IPS-11a (cell line): ENCODE data around the gene CSRP2.

ENCODE experiments used
- H3K4me3 ChIP-seq: one replicate; pipeline ENCODE4 v1.5.1; 2013; ENCODE audit warnings: low read depth, low read length, control low read depth

Gene CSRP2

DNA sequence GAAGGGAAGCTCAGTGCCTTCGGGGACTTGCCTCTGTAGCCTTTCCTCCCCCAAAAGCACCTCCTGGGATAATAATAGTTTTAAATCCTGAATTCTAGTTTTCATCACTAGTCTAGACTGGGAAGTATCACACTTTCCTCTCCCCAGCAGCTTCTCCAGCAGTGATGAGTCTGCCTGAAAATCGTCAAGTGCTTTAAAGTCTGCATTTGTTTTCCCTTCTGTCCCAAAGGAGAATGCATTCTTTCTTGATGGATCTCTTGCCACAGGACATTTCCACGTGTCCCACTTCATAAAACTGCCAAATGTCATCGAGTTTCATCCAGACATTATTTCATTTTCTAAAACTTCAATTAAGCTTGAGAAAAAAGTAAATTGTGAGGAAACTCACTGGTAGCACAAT, 15.0 kb downstream of the CSRP2 start:
- no peak overlapping the region for H3K4me3 ChIP-seq

DNA sequence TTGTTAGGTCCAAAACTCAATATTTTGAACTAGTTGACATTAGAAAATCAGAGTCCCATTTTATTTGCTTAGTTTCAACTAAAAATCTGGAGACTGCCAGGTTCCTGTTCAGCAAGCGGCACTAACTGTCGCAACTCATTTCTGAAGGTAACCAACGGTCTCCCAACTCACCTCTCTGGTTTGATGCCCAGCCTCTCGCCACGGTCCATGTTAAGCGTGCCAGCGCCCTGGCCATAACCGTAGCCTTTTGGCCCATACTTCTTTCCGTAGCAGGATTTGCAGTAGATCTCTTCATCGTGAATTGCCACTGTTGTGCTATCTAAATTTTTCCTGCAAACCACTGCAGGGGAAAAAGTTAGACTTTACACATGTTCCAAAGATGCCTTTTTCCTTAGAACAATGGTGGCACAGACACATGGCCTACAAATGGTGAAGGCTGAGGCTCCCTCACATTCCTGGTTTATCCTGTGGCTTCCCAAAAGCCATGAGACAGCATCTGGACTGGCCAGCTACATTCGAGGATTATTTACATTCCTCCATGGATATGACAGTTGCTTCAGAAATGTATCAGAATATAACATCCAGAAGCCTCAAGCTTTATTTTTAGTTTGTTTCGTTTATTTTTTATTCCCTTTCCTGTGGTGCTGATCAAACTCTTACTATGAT, 15.7 kb downstream of the CSRP2 start:
- no peak overlapping the region for H3K4me3 ChIP-seq

DNA sequence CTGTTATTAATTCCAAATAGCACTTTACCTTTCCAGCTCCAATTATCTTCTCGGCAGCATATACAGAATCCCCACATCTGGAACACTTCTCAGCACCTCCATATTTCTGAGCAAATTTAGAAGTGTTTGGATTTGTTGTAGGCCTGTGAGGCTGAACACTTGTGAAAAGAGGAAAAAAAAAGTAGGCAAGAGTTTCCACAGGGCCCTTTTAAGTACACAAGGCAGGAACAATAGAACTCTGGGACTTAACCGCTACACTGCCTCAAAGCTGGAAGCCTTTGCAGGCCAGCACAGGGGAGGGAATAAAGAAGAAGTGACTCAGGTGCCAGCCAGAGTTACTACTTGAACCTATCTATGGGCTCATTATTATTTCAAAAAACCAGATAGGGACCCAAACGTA, 18.6 kb downstream of the CSRP2 start:
- no peak overlapping the region for H3K4me3 ChIP-seq

DNA sequence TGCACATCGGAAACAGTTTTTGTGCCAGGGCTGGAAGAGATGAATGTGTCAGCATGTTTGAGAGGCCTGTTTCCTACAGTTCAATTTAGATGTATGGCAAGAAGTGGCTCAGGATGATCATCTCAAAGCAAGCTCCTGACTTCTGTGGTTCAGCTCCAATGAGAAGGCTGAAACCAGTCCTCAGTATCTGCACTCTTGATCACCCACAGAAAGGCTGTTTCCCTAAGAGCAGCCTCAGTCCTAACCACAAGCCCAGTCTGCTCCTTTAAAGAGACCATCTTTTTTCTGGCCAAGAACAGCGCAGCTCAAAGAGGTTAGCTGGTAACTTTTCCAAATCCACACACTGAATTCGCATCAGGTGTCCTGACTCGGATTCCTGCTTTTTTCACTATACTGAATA, 19.2 kb downstream of the CSRP2 start:
- no peak overlapping the region for H3K4me3 ChIP-seq

DNA sequence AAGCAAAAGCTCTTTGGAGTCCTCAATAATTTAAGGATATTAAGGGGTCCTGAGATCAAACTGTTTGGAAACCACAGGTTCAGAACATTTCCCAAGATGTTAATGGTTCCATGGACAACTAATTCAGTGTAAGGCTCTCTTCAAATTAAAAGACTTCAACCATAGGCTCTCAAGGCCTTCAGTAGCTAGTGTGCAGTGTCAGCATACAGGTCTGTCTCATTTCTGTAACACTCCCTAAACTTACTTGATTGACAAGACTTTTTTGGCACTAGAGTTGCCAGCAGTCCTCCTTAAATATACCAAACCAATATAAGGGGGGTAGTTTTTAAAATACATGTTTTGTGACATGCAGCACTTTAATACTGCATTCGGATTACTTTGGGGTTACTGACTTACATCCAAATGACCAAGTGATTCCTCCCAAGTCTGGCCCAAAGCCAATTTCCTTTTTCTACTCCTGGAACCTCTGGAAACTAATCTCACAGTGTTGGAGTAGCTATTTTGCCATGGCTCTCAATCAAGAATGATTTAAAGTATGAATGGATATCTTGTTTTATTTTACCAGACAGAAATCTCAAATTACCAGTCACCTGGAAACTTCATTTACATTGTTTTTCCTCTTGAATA, 22.7 kb downstream of the CSRP2 start:
- H3K4me3 ChIP-seq = no peak overlapping the region

DNA sequence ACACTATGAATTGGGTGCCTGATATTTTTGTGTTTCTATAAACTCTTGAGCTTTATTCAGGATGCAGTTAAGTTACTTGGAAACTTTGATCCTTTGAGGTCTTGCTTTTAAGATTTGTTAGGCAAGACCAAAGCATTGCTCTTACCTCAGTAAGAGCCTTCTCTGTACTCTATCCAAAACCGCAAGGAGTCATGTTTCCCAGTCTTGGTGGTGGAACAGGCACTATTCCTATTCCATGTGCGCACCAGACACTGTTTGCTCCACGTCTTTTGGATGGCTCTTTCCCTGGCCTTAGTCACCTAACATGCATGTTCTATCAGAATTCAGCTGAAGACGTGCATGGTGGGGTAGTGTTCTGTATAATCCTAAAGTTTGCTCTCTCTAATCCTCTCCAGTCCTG, 23.5 kb downstream of the CSRP2 start:
- no peak overlapping the region for H3K4me3 ChIP-seq

DNA sequence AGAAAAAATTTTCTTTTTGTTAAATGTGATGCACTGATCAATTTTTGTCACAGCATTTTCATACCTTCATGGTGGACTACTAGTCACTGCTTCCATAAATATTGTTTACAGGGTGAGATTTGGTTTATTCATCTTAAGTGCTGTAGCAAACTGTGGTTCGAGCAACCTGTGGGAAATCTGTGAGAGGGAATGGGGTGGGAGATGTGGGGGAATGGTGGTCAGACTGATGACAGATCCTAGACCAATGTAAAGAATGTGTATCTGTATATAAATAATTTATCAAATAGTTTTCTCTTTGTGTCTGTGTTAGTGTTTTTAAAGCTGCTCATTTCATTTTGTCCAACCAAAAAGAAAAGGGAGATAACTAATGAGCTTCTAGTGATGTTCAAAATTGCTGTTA, 26.7 kb downstream of the CSRP2 start:
- H3K4me3 ChIP-seq = no peak overlapping the region

DNA sequence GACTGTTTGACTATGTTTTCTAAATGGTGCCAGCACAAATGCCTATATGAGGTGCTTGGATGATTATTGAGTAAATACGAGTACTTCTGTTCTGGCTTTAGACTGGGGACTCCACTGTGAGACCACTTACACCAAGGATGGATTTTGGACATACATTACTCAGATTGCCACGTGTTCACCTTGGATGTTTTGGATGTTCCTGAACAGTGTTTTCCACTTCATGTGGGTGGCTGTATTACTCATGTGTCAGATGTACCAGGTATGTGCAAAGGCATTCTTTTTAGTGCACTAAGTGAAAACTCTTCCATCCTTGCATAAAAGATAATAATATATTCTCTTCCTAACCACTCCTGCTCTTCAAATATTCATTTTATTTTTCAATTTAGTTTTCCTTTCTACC, 30.7 kb downstream of the CSRP2 start:
- no peak overlapping the region for H3K4me3 ChIP-seq

DNA sequence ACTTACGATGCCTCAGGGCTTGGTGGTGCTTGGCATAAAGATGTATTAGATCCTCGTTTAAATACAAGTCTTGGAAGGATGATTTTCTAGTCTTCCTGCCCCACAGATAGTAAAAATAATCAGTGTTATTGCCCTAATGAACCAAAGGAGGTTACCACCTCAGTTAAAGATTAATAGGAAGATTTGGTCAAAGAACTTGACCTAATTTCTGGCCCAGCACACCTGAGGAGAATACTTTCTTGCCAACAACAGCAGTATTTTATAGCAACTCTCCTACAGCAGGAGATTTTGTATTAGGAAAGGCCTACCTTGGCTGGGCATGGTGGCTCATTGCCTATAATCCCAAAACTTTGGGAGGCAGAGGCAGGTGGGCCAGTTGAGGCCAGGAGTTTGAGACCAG, 31.6 kb downstream of the CSRP2 start:
- no peak overlapping the region for H3K4me3 ChIP-seq

DNA sequence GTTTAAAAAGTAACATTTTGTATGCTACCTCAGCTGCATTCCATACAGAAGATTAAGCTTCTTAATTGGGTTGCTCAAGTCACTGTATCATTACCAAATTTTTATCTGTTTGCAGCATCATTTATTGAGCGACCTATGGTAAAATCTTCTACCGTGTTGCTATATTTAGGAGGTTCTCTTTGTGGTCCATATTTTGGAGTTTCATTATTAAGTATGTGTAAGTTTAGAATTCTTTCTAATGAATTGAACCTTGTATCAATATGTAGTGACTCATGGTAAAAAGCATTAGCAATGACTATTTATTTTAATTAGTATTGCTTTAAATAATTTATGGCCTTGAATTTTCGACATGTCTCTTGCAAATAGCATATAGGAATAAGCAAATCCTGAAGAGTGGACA, 42.2 kb downstream of the CSRP2 start:
- H3K4me3 ChIP-seq = no peak overlapping the region

DNA sequence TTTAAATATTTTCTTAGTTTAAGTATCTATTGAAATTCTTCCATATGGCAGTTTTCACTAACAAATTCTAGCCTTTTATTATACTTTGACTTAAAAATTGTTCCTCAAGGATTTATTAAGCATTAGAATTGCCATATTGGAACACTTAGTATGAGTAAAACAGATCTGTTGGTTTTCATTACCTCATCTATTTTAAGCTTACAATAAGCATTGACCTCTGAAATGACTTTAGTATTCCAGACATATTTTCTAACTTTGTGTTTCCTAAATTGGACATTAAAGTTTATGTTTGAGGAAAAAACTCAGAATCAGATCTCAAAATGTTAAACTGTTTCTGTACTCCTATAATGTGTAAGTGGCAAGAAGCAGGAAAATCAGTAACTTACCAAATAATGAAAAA, 48.4 kb downstream of the CSRP2 start:
- H3K4me3 ChIP-seq = no peak overlapping the region

DNA sequence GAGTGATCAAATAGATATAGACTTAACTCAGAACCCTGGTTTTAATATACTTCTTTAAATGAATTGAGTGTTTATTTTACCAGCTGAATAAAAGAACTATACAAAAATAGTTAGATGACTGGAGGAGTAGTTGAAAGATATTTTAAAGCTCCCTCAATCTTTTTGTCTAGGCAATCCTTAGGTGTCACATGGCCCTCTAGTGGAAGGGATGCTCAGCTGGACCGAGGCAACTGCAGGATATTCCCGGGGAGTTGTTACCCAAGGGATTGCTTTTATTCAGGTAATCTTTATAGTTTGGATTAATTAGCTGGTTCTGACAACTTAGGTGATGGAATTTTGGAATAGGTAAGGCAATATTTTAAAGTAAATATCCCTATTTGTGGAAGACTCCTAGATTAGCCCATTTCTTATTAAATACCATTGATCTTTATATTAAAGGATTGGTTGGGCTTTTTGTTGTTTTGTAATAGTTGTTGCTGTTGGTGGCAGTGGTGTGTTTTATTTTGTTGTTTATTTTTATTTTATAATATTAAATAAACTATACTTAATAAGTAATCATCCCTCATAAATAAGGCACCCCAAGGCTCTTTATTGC, 57.8 kb downstream of the CSRP2 start:
- H3K4me3 ChIP-seq = no peak overlapping the region

DNA sequence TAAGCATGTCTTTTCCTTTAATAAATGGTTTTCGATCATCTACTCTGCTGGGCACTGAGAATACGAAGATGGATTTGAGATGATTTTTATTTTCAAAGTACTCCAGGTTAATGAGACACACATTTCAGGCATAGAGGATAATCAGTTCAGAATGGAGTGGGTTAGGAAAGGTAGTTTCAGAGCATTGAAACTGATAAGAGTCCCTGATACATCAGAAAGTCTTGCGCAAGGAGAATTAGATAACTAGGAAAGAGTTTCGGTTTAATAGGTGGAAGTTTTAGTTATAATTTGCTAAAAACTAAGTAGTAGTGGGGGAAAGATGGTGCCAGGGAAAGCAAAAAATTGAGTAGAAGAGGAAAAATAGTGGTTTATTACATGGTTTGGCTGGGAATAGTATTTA, 64.8 kb downstream of the CSRP2 start:
- no peak overlapping the region for H3K4me3 ChIP-seq

DNA sequence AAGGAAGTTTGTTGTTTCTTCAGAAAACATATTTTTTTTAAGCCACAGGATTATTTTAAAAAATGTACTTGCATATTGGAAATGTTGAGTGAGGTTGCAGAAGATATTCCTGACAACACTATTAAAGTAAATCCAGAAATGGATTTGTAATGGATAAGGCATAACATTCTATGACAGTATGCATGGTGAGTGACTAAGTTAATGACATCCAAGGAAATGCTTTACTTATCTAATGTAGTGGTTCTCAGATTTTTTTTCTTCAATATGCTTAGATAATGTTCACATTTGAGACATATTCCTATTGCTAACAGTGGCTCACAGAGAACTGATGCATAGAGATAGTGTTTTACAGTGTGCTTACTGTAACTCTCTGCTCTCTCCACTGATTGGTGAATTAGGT, 65.6 kb downstream of the CSRP2 start:
- no peak overlapping the region for H3K4me3 ChIP-seq

DNA sequence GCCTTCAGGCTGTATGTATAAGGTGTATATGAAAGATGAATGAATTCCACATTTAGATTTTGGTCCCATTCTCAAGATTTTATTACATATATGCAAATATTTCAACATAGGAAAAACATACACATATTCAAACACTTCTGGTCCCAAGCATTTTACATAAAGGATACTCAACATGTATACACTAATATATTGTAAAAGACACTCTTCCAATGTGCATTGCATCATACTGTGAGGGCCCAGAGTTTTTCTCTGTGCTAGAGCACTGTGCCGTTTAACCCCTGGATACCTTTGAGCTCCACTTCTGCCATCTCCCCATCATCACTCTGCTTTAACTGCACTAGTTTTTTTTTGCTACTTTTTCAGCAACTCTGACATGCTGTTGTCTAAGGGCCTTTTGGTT, 66.8 kb downstream of the CSRP2 start:
- H3K4me3 ChIP-seq = no peak overlapping the region

DNA sequence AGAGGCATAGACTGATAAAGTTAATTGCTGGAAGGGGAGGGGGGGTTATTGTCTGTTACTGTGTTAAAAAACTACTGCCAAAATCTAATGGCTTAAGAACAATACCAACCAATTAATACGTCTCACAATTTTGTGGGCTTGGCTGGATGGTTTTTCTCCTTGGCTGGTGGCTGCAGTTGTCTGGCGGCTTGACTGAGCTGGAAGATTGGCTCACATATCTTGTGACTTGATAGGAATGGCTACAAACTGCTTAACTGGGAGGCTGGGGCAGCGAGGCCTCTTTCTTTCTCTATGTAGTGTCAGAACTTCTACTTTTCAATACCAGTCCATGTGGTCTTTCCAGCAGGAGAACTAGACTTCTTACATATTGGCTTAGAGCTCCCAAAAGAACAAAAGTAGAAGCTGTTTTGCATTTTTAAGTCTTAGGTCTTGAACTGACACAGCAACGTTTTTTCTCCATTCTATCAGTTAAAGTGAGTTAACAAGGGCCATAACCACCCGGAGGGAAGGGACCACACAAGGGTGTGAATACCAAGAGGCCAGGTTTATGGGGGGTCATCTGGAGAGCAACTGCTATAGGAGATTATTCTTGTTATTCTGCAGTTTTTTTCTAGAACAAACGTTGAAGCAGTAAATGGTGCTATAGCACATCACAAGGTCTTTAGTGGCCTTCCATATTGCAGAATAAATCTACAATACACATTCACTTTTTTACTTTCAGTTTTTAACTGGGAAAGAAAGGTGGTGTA, 68.0 kb downstream of the CSRP2 start:
- no peak overlapping the region for H3K4me3 ChIP-seq
